ENCODE data around the gene PRKCE.

The PRKCE gene

GRCh38 chr2:46050489-46050888 is 399.0 kb downstream of the PRKCE start:
- H3K4me3 ChIP-seq (ENCODE audit: low read length) = no peak overlapping the region
- no peak for TF ChIP-seq ZNF274 (IDR thresholded peaks at IDR 0.05; ENCODE audit: low read depth, low read length)

- no peak for TF ChIP-seq ZNF274 (IDR thresholded peaks at IDR 0.05; ENCODE audit: low read depth, low read length)
- no peak overlapping the region for H3K4me3 ChIP-seq (ENCODE audit: low read length)
Observed at GRCh38 chr2:46051085-46051484, 399.6 kb downstream of the PRKCE start.

DNA sequence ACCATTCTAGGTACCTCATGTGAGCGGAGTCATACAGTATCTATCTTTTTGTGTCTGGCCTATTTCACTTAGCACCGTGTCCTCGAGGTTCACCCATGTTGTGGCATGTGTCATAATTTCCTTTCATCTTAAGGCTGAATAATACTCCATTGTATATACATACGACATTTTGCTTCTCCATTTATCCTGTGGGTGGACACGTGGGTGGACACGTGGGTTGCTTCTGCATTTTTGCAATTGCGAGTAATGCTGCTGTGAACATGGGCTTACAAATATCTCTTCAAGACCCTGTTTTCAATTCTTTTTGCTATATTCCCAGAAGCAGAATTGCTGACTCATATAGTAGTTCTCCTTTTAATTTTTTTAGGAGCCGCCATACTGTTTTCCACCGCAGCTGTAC is 402.1 kb downstream of the PRKCE start:
- H3K4me3 ChIP-seq (ENCODE audit: low read length) = no peak overlapping the region
- no peak for TF ChIP-seq ZNF274 (IDR thresholded peaks at IDR 0.05; ENCODE audit: low read depth, low read length)

- no peak for TF ChIP-seq ZNF274 (IDR thresholded peaks at IDR 0.05; ENCODE audit: low read depth, low read length)
- no peak overlapping the region for H3K4me3 ChIP-seq (ENCODE audit: low read length)
Observed at GRCh38 chr2:46056541-46056940, 405.1 kb downstream of the PRKCE start.

- no peak for TF ChIP-seq ZNF274 (IDR thresholded peaks at IDR 0.05; ENCODE audit: low read depth, low read length)
- no peak overlapping the region for H3K4me3 ChIP-seq (ENCODE audit: low read length)
Observed at GRCh38 chr2:46058140-46058539, 406.7 kb downstream of the PRKCE start.

- no peak overlapping the region for H3K4me3 ChIP-seq (ENCODE audit: low read length)
- TF ChIP-seq ZNF274 (IDR thresholded peaks at IDR 0.05; ENCODE audit: low read depth, low read length) = no peak
Observed at GRCh38 chr2:46062637-46063412, 411.4 kb downstream of the PRKCE start.

DNA sequence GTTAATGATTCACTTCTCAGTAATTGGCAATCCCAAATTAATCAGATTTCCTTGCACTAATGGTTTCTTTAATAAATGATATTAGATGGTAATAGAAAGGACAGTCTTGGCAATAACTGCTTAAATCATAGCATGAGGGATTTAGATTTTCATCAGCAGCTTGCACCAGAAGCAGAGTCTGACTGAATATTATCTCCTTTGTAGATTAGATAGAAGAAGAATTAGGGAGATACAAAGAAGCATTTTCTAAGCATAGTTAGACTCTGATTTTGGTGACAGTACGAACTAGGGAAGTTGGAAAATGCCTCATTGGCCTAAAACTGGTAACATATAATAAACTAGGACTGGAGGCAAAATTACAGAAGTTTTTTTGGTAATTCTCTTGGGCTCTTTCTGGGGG is 412.9 kb downstream of the PRKCE start:
- TF ChIP-seq ZNF274 (IDR thresholded peaks at IDR 0.05; ENCODE audit: low read depth, low read length) = no peak
- H3K4me3 ChIP-seq (ENCODE audit: low read length) = no peak overlapping the region

- no peak overlapping the region for H3K4me3 ChIP-seq (ENCODE audit: low read length)
- no peak for TF ChIP-seq ZNF274 (IDR thresholded peaks at IDR 0.05; ENCODE audit: low read depth, low read length)
Observed at GRCh38 chr2:46065152-46065551, 413.7 kb downstream of the PRKCE start.

DNA sequence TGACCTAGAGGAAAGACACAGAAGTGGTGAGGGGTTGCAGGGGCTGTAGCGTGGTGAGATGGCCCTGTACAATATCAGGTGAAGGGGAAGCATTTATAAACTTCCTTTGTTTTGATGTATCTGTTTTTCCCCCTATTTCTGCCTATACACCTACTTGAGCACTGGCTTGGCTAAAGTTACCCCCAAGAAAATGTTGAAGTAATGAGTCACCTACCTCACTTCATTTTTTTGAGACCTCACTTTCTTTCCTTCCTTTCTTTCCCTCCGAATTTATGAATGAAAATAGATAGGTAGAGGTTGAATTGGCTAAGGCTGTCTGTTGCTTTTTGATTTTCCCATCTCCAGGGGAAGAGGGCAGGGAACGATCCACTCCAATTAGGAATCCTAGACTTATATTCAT is 414.6 kb downstream of the PRKCE start:
- no peak overlapping the region for H3K4me3 ChIP-seq (ENCODE audit: low read length)
- TF ChIP-seq ZNF274 (IDR thresholded peaks at IDR 0.05; ENCODE audit: low read depth, low read length) = no peak

DNA sequence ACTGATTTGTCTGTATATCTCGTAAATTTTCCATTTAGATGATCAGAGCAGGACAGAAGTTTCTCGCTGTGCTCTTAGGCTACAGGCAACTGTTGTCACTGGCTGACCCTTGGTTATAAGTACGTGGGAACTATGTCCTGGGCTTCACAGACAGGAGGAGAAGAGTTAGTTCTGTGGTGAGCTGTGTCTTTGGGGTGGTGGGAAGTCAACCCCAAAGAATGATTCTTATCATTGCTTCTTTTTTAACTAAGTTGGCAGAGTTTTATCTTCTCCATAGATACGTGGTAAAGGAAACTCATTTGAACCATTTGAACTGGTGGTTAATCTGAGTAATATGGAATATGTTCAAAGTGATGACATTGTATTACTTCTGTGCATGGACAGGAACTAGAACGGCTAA is 415.1 kb downstream of the PRKCE start:
- no peak for TF ChIP-seq ZNF274 (IDR thresholded peaks at IDR 0.05; ENCODE audit: low read depth, low read length)
- H3K4me3 ChIP-seq (ENCODE audit: low read length) = no peak overlapping the region

DNA sequence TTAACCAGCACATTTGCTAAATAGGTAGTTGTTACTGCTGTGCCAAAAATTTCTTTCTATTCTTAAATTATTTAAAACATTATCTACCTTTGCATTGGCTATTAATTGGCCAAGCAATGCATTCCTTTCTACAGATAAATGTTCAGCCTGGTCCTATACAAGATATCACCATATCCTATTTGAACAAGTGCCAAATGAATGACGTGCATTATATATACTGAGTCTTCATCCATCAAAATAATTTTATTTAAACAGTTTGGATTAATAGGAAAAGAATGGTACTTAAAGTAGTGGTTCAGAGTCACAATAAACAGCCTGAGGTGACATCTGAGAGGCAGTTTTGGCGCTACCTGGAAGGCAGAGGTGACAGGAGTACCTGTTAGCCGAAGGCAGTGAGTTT is 415.6 kb downstream of the PRKCE start:
- no peak overlapping the region for H3K4me3 ChIP-seq (ENCODE audit: low read length)

GRCh38 chr2:46067501-46068305 is 416.2 kb downstream of the PRKCE start:
- TF ChIP-seq ZNF274 (IDR thresholded peaks at IDR 0.05; ENCODE audit: low read depth, low read length) = no peak
- no peak overlapping the region for H3K4me3 ChIP-seq (ENCODE audit: low read length)

More for the DNA sequence above, 415.6 kb downstream of the PRKCE start:
- no peak for TF ChIP-seq ZNF274 (IDR thresholded peaks at IDR 0.05; ENCODE audit: low read depth, low read length)

- no peak for TF ChIP-seq ZNF274 (IDR thresholded peaks at IDR 0.05; ENCODE audit: low read depth, low read length)
- H3K4me3 ChIP-seq (ENCODE audit: low read length) = no peak overlapping the region
Observed at GRCh38 chr2:46068636-46069035, 417.2 kb downstream of the PRKCE start.

DNA sequence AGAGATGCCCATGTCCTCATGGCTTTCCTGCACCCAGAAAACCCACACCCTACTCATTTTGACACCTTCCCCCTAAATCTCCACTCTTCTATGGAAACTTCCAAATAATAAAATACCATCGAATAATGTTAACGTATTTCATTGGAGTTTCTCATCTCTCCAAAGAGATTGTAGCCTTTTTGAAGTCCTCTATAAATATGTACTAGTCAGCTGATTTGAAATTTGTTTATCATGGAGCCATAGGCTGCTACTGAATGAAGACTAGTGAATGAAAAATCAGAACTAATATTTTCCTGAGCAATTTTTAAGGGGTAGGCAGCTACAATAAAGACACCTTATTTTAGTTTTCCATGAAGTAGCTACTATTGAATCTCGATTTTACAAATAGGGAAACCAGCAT is 419.6 kb downstream of the PRKCE start:
- TF ChIP-seq ZNF274 (IDR thresholded peaks at IDR 0.05; ENCODE audit: low read depth, low read length) = no peak
- no peak overlapping the region for H3K4me3 ChIP-seq (ENCODE audit: low read length)

Measured in GM08714 (cell line).